Measurements from ENCODE around the gene CSF3.
"Not testable (repeated sequence)": the region's sequence is repeated elsewhere in the genome, so short reads cannot be mapped to it uniquely, and the experiment has no call there.

Gene CSF3

DNA sequence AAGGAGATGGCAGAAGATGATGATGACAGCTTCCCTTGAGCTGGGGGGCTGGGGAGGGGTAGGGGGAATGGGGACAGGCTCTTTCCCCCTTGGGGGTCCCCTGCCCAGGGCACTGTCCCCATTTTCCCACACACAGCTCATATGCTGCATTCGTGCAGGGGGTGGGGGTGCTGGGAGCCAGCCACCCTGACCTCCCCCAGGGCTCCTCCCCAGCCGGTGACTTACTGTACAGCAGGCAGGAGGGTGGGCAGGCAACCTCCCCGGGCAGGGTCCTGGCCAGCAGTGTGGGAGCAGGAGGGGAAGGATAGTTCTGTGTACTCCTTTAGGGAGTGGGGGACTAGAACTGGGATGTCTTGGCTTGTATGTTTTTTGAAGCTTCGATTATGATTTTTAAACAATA lies 17.7 kb upstream of the CSF3 start:
- no peak for DNase-seq (ENCODE audit: low read depth in 2 of 2)

- DNase-seq (ENCODE audit: low read depth in 2 of 2) = no peak
Measured at GRCh38 chr17:39999067-39999466, 16.2 kb upstream of the CSF3 start.

DNA sequence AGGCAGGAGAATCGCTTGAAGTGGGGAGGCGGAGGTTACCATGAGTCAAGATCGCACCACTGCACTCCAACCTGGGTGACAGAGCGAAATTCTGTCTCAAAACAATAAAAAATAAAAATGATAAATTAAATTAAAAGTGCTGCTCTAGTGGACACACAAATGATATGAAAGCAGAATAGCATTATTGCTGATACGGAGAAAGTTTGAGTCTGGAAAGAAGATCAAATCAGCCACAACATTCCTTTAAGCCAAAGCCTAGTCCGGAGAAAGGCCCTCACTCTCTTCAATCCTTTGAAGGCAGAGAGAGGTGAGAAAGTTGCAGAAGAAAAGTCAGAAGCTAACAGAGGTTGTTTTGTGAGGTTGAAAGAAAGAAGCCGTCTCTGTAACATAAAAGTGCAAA lies 15.1 kb upstream of the CSF3 start:
- no peak for DNase-seq (ENCODE audit: low read depth in 2 of 2)

DNA sequence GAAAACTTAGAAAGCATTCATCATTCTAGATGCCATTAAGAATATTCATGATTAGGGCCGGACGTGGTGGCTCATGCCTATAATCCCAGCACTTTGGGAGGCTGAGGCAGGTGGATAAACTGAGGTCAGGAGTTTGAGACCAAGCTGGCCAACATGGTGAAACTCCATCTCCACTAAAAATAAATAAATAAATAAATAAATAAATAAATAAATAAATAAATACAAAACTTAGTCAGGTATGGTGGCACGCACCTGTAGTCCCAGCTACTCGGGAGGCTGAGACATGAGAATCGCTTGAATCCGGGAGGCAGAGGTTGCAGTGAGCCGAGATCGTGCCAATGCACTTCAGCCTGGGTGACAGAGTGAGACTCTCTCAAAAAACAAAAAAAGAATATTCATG lies 13.9 kb upstream of the CSF3 start:
- DNase-seq (ENCODE audit: low read depth in 2 of 2) = not testable (repeated sequence)

- DNase-seq (ENCODE audit: low read depth in 2 of 2) = no peak
Measured at GRCh38 chr17:40004072-40004471, 11.2 kb upstream of the CSF3 start.

DNA sequence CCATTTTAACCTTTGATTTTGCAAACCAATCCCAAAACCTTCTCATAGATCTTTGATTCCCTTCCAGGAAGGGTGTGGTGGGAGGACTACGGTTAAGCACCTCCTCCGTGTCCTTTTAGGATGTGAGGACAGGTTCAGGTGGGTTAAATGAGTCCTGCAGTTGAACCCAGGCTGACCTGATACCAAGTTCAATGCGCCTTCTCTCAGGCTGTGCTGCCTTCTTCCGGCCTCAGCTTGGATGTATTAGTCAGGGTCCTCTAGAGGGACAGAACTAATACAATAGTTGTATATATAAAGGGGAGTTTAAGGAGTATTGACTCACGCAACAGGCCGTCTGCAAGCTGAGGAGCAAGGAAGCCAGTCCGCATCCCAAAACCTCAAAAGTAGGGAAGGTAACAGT lies 10.5 kb upstream of the CSF3 start:
- DNase-seq (ENCODE audit: low read depth in 2 of 2) = no peak

- DNase-seq (ENCODE audit: low read depth in 2 of 2) = no peak
Measured at GRCh38 chr17:40005520-40005919, 9.7 kb upstream of the CSF3 start.

GRCh38 chr17:40010946-40011500 lies 4.2 kb upstream of the CSF3 start:
- DNase-seq (ENCODE audit: low read depth in 2 of 2) = not testable (repeated sequence)

DNA sequence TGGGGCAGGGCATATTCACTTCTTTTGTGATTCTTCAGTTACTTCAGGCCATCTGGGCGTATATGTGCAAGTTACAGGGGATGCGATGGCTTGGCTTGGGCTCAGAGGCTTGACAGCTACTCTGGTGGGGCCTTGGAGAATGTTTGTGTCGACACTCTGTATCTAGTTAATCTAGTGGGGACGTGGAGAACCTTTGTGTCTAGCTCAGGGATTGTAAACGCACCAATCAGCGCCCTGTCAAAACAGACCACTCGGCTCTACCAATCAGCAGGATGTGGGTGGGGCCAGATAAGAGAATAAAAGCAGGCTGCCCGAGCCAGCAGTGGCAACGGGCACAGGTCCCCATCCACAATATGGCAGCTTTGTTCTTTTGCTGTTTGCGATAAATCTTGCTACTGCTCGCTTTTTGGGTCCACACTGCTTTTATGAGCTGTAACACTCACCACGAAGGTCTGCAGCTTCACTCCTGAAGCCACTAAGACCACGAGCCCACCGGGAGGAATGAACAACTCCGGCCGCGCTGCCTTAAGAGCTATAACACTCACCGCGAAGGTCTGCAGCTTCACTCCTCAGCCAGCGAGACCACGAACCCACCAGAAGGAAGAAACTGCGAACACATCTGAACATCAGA lies 3.1 kb upstream of the CSF3 start:
- DNase-seq (ENCODE audit: low read depth in 2 of 2) = not testable (repeated sequence)

- DNase-seq (ENCODE audit: low read depth in 2 of 2) = no peak
Measured at GRCh38 chr17:40014375-40014980, 762 bp upstream of the CSF3 start.

GRCh38 chr17:40015998-40016985 lies 1.1 kb downstream of the CSF3 start:
- DNase-seq (ENCODE audit: low read depth in 2 of 2) = no peak

- DNase-seq (ENCODE audit: low read depth in 2 of 2) = no peak
Measured at GRCh38 chr17:40017422-40018080, 2.3 kb downstream of the CSF3 start.

DNA sequence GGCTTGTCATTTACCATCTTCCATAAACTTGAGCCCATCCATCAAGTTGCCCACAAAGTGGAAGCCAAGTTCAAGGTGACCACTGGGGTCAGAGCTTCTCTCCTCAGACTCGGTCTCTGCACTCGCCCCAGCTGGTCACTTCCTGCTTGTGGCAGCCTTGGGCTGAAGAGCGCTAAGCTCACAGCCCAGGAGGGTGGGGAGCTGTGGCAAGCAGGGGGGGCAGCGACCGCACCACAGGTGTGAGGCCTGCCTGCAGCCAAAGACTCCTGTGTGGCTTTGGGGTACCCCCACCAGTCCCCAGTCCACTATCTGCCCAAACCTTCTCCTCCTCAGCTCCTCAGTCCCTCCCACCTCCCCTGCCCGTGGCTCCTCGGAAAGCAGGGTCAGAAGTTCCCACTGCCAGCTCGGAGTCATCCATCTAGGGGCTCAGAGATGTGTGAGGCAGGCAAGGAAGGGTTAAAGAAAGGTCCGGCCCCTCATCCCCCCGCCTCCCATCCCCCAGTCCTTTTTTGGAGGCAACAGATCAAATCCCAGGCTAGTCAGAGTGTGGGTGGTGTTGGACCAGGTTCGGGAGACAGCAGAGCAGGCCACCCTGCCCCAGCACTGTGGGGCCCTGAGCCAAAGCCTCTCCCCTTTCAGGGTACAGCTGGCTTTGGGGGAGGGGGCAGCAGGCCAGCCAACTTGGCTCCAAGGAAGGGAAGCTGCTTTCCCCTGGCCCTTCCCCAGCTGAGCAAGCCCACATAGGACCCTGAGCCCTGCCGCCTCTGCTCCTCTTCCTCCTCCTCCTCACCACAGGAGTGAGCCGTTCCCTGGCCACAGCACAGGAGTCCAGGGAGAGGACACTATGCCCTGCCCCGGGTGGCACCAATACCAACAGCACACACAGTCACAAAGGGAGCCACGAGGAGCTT lies 3.2 kb downstream of the CSF3 start:
- no peak for DNase-seq (ENCODE audit: low read depth in 2 of 2)

GRCh38 chr17:40019140-40019991 lies 4.1 kb downstream of the CSF3 start:
- no peak for DNase-seq (ENCODE audit: low read depth in 2 of 2)

GRCh38 chr17:40020146-40020545 lies 4.9 kb downstream of the CSF3 start:
- no peak for DNase-seq (ENCODE audit: low read depth in 2 of 2)

DNA sequence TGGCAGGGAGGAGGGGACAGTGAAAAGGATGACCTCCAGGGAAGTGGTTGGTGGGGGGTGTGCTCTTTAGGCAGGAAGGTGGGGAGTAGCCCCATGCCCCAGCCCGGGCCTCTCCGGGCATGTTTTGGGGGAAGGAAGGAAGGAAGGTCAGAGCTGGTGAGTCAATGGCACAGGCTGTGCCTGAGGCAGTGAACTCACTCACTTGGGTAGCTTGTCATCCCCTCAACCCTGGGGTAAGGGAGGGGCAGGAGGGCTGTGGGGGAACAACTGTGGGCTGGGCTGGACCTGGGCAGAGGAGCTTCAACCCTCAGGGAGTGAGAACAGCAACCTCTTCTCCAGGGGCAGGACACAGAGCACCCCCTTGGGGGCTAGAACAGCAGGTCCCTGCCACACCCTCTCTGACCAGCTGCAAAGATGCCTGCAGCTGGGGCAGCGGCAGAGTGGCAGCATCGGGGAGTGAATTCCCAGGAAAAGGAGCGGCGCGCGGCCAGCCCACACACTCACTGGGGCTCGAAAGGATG lies 6.3 kb downstream of the CSF3 start:
- DNase-seq (ENCODE audit: low read depth in 2 of 2) = no peak

GRCh38 chr17:40022497-40022896 lies 7.3 kb downstream of the CSF3 start:
- no peak for DNase-seq (ENCODE audit: low read depth in 2 of 2)

DNA sequence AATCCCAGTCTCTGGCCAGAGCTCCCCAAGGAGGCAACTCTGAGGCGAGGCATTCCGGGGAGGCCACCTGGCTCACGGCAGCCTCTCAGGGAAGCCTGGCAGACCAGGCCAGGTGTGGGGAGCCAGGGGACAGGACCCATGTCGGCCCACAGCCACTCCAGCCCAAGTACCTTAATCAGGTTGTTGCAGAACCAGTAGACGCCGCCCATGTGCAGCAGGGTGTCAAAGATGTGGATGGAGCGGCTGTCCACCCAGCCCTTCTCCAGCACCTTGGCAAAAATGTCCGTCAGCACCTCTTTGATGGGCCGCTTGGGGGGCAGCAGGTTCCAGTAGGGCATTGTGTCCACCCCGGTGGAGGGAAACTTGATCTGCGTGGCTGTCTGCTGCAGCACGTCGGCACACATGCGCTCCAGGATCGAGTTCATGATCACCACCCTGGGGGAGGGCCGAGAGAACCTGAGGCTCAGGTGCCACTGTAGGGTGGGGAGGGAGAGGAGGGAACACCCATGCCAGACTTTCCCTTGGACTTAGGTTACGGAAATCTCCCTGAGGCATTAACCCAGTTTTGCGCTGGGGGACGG lies 7.8 kb downstream of the CSF3 start:
- DNase-seq (ENCODE audit: low read depth in 2 of 2) = no peak

- no peak for DNase-seq (ENCODE audit: low read depth in 2 of 2)
Measured at GRCh38 chr17:40023590-40024292, 8.5 kb downstream of the CSF3 start.

Measured in activated CD4-positive, alpha-beta T cell treated with anti-CD3 and anti-CD28 coated beads for 24 hours (primary cell).